Transverse colon (tissue), 4 donors: ENCODE measurements around the gene KRTAP10-5.

ENCODE experiments used
- EP300 ChIP-seq: sonication (generic); formaldehyde crosslinking; IDR thresholded peaks from one replicate; pipeline ENCODE4 v1.6.1; 2017; ENCODE audit warnings: antibody characterized with exemption, low read depth
- POLR2A ChIP-seq: fragments of 450-650 bp; IDR thresholded peaks from one replicate; pipeline ENCODE4 v1.6.1; 2016; ENCODE audit warnings: antibody characterized with exemption, mild to moderate bottlenecking, moderate library complexity
- POLR2AphosphoS5 ChIP-seq, 3 donors: sonication (generic); formaldehyde crosslinking; IDR thresholded peaks; one replicate each; pipeline ENCODE4 v1.6.1; 2016; ENCODE audit warnings: antibody characterized with exemption in 3 of 3
- TF ChIP-seq, protein P1 (sequence below), 5 experiments: fragments of 200-600 bp in 3 of 5; fragments of 450-650 bp in 2 of 5; sonication (generic) in 3 of 5; IDR thresholded peaks; 1 replicate in 2 of 5; 2 replicates in 3 of 5; pipeline ENCODE4 v1.5.1; 2016 to 2017; ENCODE audit warnings: antibody characterized with exemption in 5 of 5, inconsistent platforms in 3 of 5, mild to moderate bottlenecking in 2 of 5, moderate library complexity in 1 of 5

DNA sequence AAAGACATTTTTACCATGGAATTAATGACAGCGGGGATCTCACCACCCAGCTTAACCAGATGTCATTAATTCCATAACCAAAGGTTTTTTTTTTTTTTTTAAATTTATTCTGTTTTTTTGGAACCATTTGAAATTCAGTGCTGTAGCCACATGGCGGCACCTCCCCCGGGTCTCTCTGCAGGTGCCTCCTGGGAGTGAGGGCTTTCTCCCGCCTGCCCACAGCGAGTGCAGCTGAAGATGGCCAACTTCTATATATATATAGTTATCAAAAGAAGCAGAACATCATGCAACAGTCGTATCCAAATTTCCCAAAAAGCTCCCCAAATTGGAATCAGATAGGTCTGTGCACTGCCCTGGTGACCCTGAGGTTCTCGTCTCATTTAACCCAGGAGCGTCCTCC, 35.1 kb upstream of the KRTAP10-5 start:
- TF ChIP-seq, protein P1, sequence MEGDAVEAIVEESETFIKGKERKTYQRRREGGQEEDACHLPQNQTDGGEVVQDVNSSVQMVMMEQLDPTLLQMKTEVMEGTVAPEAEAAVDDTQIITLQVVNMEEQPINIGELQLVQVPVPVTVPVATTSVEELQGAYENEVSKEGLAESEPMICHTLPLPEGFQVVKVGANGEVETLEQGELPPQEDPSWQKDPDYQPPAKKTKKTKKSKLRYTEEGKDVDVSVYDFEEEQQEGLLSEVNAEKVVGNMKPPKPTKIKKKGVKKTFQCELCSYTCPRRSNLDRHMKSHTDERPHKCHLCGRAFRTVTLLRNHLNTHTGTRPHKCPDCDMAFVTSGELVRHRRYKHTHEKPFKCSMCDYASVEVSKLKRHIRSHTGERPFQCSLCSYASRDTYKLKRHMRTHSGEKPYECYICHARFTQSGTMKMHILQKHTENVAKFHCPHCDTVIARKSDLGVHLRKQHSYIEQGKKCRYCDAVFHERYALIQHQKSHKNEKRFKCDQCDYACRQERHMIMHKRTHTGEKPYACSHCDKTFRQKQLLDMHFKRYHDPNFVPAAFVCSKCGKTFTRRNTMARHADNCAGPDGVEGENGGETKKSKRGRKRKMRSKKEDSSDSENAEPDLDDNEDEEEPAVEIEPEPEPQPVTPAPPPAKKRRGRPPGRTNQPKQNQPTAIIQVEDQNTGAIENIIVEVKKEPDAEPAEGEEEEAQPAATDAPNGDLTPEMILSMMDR (IDR thresholded peaks at IDR 0.05) = no peak
- TF ChIP-seq POLR2AphosphoS5 (IDR thresholded peaks at IDR 0.05) (no peak), EP300 (no peak), POLR2A (no peak)
